ENCODE measurements around the gene IL2RA.
"Not testable (repeated sequence)": the region's sequence is repeated elsewhere in the genome, so short reads cannot be mapped to it uniquely, and the experiment has no call there.

Gene IL2RA

GRCh38 chr10:6065835-6066234, 3.7 kb upstream of the IL2RA start:
- DNase-seq (ENCODE audit: low read depth) = no peak
- TF ChIP-seq CTCF (conservative IDR thresholded peaks at IDR 0.05; ENCODE audit: low read depth, low read length) = no peak
- no peak overlapping the region for H3K4me3 ChIP-seq (ENCODE audit: low read length)

- H3K4me3 ChIP-seq (ENCODE audit: low read length) = no peak overlapping the region
- TF ChIP-seq CTCF (conservative IDR thresholded peaks at IDR 0.05; ENCODE audit: low read depth, low read length) = no peak
- no peak for DNase-seq (ENCODE audit: low read depth)
Measured at GRCh38 chr10:6065406-6065805, 3.2 kb upstream of the IL2RA start.

- not testable (repeated sequence) for DNase-seq (ENCODE audit: low read depth); H3K4me3 ChIP-seq (ENCODE audit: low read length)
Measured at GRCh38 chr10:6064726-6065125, 2.6 kb upstream of the IL2RA start.

- H3K4me3 ChIP-seq (ENCODE audit: low read length) = no peak overlapping the region
- no peak for DNase-seq (ENCODE audit: low read depth)
- no peak for TF ChIP-seq CTCF (conservative IDR thresholded peaks at IDR 0.05; ENCODE audit: low read depth, low read length)
Measured at GRCh38 chr10:6064119-6064518, 2.0 kb upstream of the IL2RA start.

- DNase-seq (ENCODE audit: low read depth) = no peak
- H3K4me3 ChIP-seq (ENCODE audit: low read length) = no peak overlapping the region
- no peak for TF ChIP-seq CTCF (conservative IDR thresholded peaks at IDR 0.05; ENCODE audit: low read depth, low read length)
Measured at GRCh38 chr10:6061056-6061455, 1.1 kb downstream of the IL2RA start.

- H3K4me3 ChIP-seq (ENCODE audit: low read length) = no peak overlapping the region
- no peak for TF ChIP-seq CTCF (conservative IDR thresholded peaks at IDR 0.05; ENCODE audit: low read depth, low read length)
- no peak for DNase-seq (ENCODE audit: low read depth)
Measured at GRCh38 chr10:6059506-6059905, 2.7 kb downstream of the IL2RA start.

- TF ChIP-seq CTCF (conservative IDR thresholded peaks at IDR 0.05; ENCODE audit: low read depth, low read length) = no peak
- DNase-seq (ENCODE audit: low read depth) = no peak
- no peak overlapping the region for H3K4me3 ChIP-seq (ENCODE audit: low read length)
Measured at GRCh38 chr10:6058682-6059475, 3.3 kb downstream of the IL2RA start.
